ENCODE data around the gene SFTPA2. TPM values are rescaled to one million over a fixed set of nuclear protein-coding genes. Genes with fewer than 3 reads are reported as not detected.

SFTPA2 gene
- total and polyA plus RNA-seq, 10 of the 15 experiments (the other 5 are each of a cell fraction or from before 2014, with no cell fraction given), result 0.03 to 4.2 TPM; not detected in 8

DNA sequence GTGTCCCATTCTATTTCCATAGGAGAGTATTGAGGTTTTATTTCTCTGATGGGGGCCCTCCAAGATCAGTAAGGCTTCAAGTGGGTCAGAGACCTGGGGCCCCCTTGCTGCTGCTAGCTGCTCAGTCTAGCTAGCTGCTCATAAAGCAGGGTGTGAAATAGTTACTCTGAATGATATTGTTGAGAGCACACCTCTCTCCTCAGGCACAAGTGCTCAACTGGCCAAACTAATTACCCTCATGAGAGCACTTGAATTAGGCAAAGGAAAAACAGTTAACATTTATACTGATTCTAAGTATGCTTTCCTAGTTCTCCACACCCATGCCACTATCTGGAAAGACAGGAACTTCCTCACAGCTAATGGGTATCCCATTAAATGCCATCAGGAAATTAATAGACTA is 45.1 kb upstream of the SFTPA2 start:
- RAD21 ChIA-PET (ENCODE audit: unreplicated experiment), result no interaction called here
- DNase-seq (ENCODE audit: low read depth, low spot score) (no peak), ATAC-seq (no peak), FAIRE-seq (no peak)
- no peaks in the 10 kb centered on the region for H3K27me3 ChIP-seq (replicated peaks in 1 of 2; ENCODE audit: control insufficient read depth in 2 of 2, insufficient read depth in 2 of 2, low read length in 1 of 2)
- no peak overlapping the region for H3K4me2 ChIP-seq (ENCODE audit: control insufficient read depth, insufficient read depth)
- CTCF ChIA-PET, result interaction anchor here (1.0 to 1.1 kb wide), 2 partner anchors 67 to 68 kb away, joined by 3 read pairs; no protein-coding TSS in a partner anchor
- H2AFZ ChIP-seq (ENCODE audit: control insufficient read depth, low read depth, low read length), result no peak overlapping the region
- no peaks in the 10 kb centered on the region for H3K79me2 ChIP-seq (ENCODE audit: control insufficient read depth, insufficient read depth, low read length)
- no peak overlapping the region for H3K4me3 ChIP-seq
- H3K9ac ChIP-seq (ENCODE audit: control insufficient read depth, insufficient read depth, low read length), result no peak overlapping the region
- H3K27ac ChIP-seq (ENCODE audit: control insufficient read depth, insufficient read depth), result no peak overlapping the region
- no peaks in the 10 kb centered on the region for H4K20me1 ChIP-seq (ENCODE audit: control insufficient read depth, insufficient read depth)
- no peaks in the 10 kb centered on the region for H3K4me1 ChIP-seq (ENCODE audit: control insufficient read depth, insufficient read depth, low read length)
- TF ChIP-seq ZBED1 (IDR thresholded peaks at IDR 0.05; ENCODE audit: borderline replicate concordance) (no peak), SIN3A (IDR thresholded peaks at IDR 0.05; ENCODE audit: low read depth, low read length) (no peak), BRCA1 (IDR thresholded peaks at IDR 0.05; ENCODE audit: low read depth, low read length) (no peak), FOXK2 (IDR thresholded peaks at IDR 0.05) (no peak), TCF12 (IDR thresholded peaks at IDR 0.05; ENCODE audit: low read depth, low read length) (no peak)
- in situ Hi-C loops (cut with MboI) (no loop called here), intact Hi-C loops (cut with micrococcal nuclease; ENCODE audit: unreplicated experiment) (no loop called here)
- no peaks in the 10 kb centered on the region for H3K36me3 ChIP-seq (ENCODE audit: control insufficient read depth in 2 of 2, insufficient read depth in 2 of 2, low read length in 1 of 2)
- BruUV-seq (replicated peaks), result no TSS peak
- no peaks in the 10 kb centered on the region for H3K9me3 ChIP-seq (replicated peaks; ENCODE audit: control insufficient read depth, insufficient read depth, low read length)
- SMC1A ChIA-PET (ENCODE audit: uncharacterized antibody, unreplicated experiment), result no interaction called here
- POLR2A ChIA-PET, result no interaction called here

DNA sequence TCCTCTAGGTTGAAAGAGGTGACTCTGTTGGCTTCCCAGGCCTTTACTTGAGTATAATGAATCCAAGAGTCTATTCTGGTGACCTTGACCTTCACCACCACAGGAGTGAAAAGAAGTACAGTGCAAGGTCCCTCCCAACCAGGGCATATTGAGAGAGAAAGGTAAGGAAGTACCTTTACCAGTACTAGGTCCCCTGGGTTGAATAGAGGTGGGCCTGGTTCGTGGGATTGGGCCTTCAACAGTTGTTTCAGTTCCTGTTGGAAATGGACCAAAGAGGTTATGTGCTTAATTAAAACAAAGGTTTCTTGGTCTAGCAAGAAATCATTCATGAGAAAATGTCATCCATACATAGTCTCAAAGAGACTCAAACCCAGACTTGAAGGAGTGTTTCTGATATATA is 44.1 kb upstream of the SFTPA2 start:
- in situ Hi-C loops (cut with MboI) (no loop called here), intact Hi-C loops (cut with micrococcal nuclease; ENCODE audit: unreplicated experiment) (no loop called here)
- Histone ChIP-seq H3K27ac (ENCODE audit: control insufficient read depth, insufficient read depth) (no peak overlapping the region), H3K4me1 (ENCODE audit: control insufficient read depth, insufficient read depth, low read length) (no peaks in the 10 kb centered on the region), H3K27me3 (replicated peaks in 1 of 2; ENCODE audit: control insufficient read depth in 2 of 2, insufficient read depth in 2 of 2, low read length in 1 of 2) (no peaks in the 10 kb centered on the region), H3K4me2 (ENCODE audit: control insufficient read depth, insufficient read depth) (no peak overlapping the region), H3K9me3 (replicated peaks; ENCODE audit: control insufficient read depth, insufficient read depth, low read length) (no peaks in the 10 kb centered on the region; the same call in 2 of the 3 replicates), H3K36me3 (ENCODE audit: control insufficient read depth in 2 of 2, insufficient read depth in 2 of 2, low read length in 1 of 2) (no peaks in the 10 kb centered on the region), H3K4me3 (no peak overlapping the region), H3K79me2 (ENCODE audit: control insufficient read depth, insufficient read depth, low read length) (no peaks in the 10 kb centered on the region), H2AFZ (ENCODE audit: control insufficient read depth, low read depth, low read length) (no peak overlapping the region), H3K9ac (ENCODE audit: control insufficient read depth, insufficient read depth, low read length) (no peak overlapping the region), H4K20me1 (ENCODE audit: control insufficient read depth, insufficient read depth) (no peaks in the 10 kb centered on the region)
- FAIRE-seq (no peak), DNase-seq (ENCODE audit: low read depth, low spot score) (no peak), ATAC-seq (no peak)
- 0% methylated on average over 1 of the region's 1 CpG for WGBS (ENCODE audit: insufficient coverage, insufficient replicate concordance, low lambda C conversion rate, missing lambda C conversion rate)
- peak; percentile 35; the same call in 1 of the 2 replicates for TF ChIP-seq SPI1 (IDR thresholded peaks at IDR 0.05; ENCODE audit: borderline replicate concordance, insufficient read depth, low read depth, low read length)
- TF ChIP-seq ESRRA (IDR thresholded peaks at IDR 0.05; ENCODE audit: low read length), result no peak
- BruUV-seq (replicated peaks), result no TSS peak
- SMC1A ChIA-PET (ENCODE audit: uncharacterized antibody, unreplicated experiment), result no interaction called here
- CTCF ChIA-PET, result no interaction called here
- POLR2A ChIA-PET, result no interaction called here
- RAD21 ChIA-PET (ENCODE audit: unreplicated experiment), result no interaction called here
